ENCODE results near the gene ALK. TPM values are rescaled to one million over a fixed set of nuclear protein-coding genes. Genes with fewer than 3 reads are reported as not detected.

ALK gene
- total RNA-seq, 1 donor from 2014 or later = 9.6 TPM

- TF ChIP-seq CTCF (IDR thresholded peaks at IDR 0.05; ENCODE audit: partially characterized antibody, unreplicated experiment) = no peak
- peaks cover 5% of the 10 kb centered on the region for H3K36me3 Mint-ChIP-seq (ENCODE audit: unreplicated experiment)
- H3K27ac Mint-ChIP-seq (ENCODE audit: unreplicated experiment) = no peak overlapping the region
- peaks cover 4% of the 10 kb centered on the region for H3K4me1 Mint-ChIP-seq (ENCODE audit: low read depth, unreplicated experiment)
- H3K4me3 Mint-ChIP-seq (ENCODE audit: unreplicated experiment) = no peak overlapping the region
- no peak for DNase-seq
- no peaks in the 10 kb centered on the region for H3K9me3 Mint-ChIP-seq (ENCODE audit: unreplicated experiment)
- H3K27me3 Mint-ChIP-seq (ENCODE audit: unreplicated experiment) = peaks cover 3% of the 10 kb centered on the region
Measured at GRCh38 chr2:29189052-29189451, 732.3 kb downstream of the ALK start.

GRCh38 chr2:29187926-29188325 is 733.5 kb downstream of the ALK start:
- H3K4me1 Mint-ChIP-seq (ENCODE audit: low read depth, unreplicated experiment) = peaks cover 4% of the 10 kb centered on the region
- no peak overlapping the region for H3K27ac Mint-ChIP-seq (ENCODE audit: unreplicated experiment)
- H3K9me3 Mint-ChIP-seq (ENCODE audit: unreplicated experiment) = no peaks in the 10 kb centered on the region
- H3K27me3 Mint-ChIP-seq (ENCODE audit: unreplicated experiment) = no peaks in the 10 kb centered on the region
- TF ChIP-seq CTCF (IDR thresholded peaks at IDR 0.05; ENCODE audit: partially characterized antibody, unreplicated experiment) = no peak
- no peak overlapping the region for H3K4me3 Mint-ChIP-seq (ENCODE audit: unreplicated experiment)
- no peak for DNase-seq
- H3K36me3 Mint-ChIP-seq (ENCODE audit: unreplicated experiment) = peaks cover 5% of the 10 kb centered on the region

- Mint-ChIP-seq H3K4me1 (ENCODE audit: low read depth, unreplicated experiment) (peaks cover 6% of the 10 kb centered on the region), H3K4me3 (ENCODE audit: unreplicated experiment) (no peak overlapping the region), H3K27me3 (ENCODE audit: unreplicated experiment) (no peaks in the 10 kb centered on the region), H3K27ac (ENCODE audit: unreplicated experiment) (no peak overlapping the region), H3K36me3 (ENCODE audit: unreplicated experiment) (peaks cover 5% of the 10 kb centered on the region), H3K9me3 (ENCODE audit: unreplicated experiment) (no peaks in the 10 kb centered on the region)
- no peak for TF ChIP-seq CTCF (IDR thresholded peaks at IDR 0.05; ENCODE audit: partially characterized antibody, unreplicated experiment)
- no peak for DNase-seq
Measured at GRCh38 chr2:29186817-29187216, 734.6 kb downstream of the ALK start.

- Mint-ChIP-seq H3K4me1 (ENCODE audit: low read depth, unreplicated experiment) (peaks cover 10% of the 10 kb centered on the region), H3K27ac (ENCODE audit: unreplicated experiment) (no peak overlapping the region), H3K27me3 (ENCODE audit: unreplicated experiment) (no peaks in the 10 kb centered on the region), H3K36me3 (ENCODE audit: unreplicated experiment) (peaks cover 5% of the 10 kb centered on the region), H3K4me3 (ENCODE audit: unreplicated experiment) (no peak overlapping the region), H3K9me3 (ENCODE audit: unreplicated experiment) (no peaks in the 10 kb centered on the region)
- no peak for TF ChIP-seq CTCF (IDR thresholded peaks at IDR 0.05; ENCODE audit: partially characterized antibody, unreplicated experiment)
- no peak for DNase-seq
Measured at GRCh38 chr2:29184531-29184930, 736.9 kb downstream of the ALK start.

GRCh38 chr2:29182920-29183319 is 738.5 kb downstream of the ALK start:
- no peaks in the 10 kb centered on the region for H3K27me3 Mint-ChIP-seq (ENCODE audit: unreplicated experiment)
- no peaks in the 10 kb centered on the region for H3K9me3 Mint-ChIP-seq (ENCODE audit: unreplicated experiment)
- H3K4me3 Mint-ChIP-seq (ENCODE audit: unreplicated experiment) = no peak overlapping the region
- peaks cover 6% of the 10 kb centered on the region for H3K4me1 Mint-ChIP-seq (ENCODE audit: low read depth, unreplicated experiment)
- peaks cover 5% of the 10 kb centered on the region for H3K36me3 Mint-ChIP-seq (ENCODE audit: unreplicated experiment)
- H3K27ac Mint-ChIP-seq (ENCODE audit: unreplicated experiment) = no peak overlapping the region
- TF ChIP-seq CTCF (IDR thresholded peaks at IDR 0.05; ENCODE audit: partially characterized antibody, unreplicated experiment) = no peak
- DNase-seq = no peak

All from glutamatergic neuron (in vitro differentiated cells).